HG03565 (cell line): Measurements from ENCODE around the gene PDZD2.
"Not testable (repeated sequence)": the region's sequence is repeated elsewhere in the genome, so short reads cannot be mapped to it uniquely, and the experiment has no call there.

ENCODE experiments used
- ATAC-seq: cut with Tn5 transposase; IDR thresholded peaks from one replicate; pipeline ENCODE4 v1.9.1; 2021; ENCODE audit warnings: mild to moderate bottlenecking, moderate library complexity; ENCODE audit not compliant: unreplicated experiment

PDZD2 gene

GRCh38 chr5:31995714-31996113 is 356.8 kb downstream of the PDZD2 start:
- no peak for ATAC-seq

DNA sequence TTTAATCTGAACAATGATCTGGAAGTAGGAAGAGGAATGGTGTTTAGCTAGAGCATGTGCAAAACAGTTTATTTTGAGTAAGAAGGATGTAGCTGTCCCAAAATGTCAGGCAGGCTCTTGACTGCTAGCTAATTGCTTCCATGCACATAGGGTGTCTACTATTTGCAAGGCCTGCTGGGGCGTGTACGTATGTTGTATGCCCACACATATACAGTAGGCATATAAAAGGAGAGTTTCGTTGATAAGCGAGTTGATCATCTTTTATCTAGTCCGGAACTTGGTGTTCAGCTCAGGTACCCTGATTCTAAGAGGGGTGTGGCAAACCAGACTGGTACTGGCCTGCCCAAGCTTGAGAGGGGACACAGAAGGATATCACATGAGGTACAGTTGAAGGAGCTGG is 358.0 kb downstream of the PDZD2 start:
- ATAC-seq: no peak

DNA sequence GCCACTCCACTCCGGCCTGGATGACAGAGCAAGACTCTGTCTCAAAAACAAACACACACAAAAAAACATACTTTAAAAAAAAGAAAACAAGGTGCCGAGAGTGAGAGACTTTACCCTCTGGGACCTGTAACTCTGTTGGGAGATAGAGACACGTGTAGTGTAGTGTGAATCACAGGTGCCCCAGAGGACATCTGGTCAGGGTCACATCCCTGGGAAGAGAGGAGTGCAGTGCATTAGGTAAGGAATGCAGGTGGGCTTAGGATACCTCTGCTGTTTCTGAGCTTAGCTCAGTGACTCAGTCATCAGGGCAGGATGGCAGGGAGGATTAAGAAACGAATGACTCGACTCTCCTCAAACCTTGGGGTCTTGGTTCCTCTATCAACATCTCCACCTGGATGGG is 360.5 kb downstream of the PDZD2 start:
- no peak for ATAC-seq

DNA sequence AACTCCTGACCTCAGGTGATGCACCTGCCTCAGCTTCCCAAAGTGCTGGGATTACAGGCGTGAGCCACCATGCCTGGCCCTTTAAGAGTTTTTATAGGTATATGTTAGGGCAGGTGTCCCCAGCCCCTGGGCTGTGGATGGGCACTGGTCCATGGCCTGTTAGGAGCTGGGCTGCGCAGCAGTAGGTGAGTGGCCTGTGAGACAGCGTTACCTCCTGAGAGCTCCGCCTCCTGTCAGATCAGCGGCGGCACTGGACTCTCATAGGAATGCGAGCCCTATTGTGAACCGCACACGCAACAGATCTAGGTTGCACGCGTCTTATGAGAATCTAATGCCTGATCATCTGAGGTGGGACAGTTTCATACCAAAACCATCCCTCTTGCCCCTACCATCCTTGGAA is 361.8 kb downstream of the PDZD2 start:
- no peak for ATAC-seq

- no peak for ATAC-seq
Measured at GRCh38 chr5:32001284-32001683, 362.4 kb downstream of the PDZD2 start.

- ATAC-seq: no peak
Measured at GRCh38 chr5:32001707-32002106, 362.8 kb downstream of the PDZD2 start.

- ATAC-seq: no peak
Measured at GRCh38 chr5:32002755-32003154, 363.8 kb downstream of the PDZD2 start.

- ATAC-seq: no peak
Measured at GRCh38 chr5:32003981-32004380, 365.1 kb downstream of the PDZD2 start.

DNA sequence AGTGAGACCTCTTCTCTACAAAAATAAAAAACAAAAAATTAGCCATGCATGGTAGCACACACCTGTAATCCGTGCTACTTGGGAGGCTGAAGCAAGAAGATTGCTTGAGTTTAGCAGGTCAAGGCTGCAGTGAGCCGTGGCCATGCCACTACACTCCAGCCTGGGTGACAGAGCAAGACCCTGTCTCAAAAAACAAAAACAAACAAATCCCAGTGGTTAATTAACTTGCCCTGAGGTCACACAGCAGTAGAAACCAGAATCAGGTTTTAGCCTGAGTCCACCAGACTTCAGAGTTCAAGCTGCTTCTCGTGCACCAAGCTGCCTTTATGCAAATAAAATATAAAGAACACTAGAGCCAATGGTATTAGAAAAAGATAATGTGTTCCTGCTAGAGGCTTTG is 365.5 kb downstream of the PDZD2 start:
- no peak for ATAC-seq

DNA sequence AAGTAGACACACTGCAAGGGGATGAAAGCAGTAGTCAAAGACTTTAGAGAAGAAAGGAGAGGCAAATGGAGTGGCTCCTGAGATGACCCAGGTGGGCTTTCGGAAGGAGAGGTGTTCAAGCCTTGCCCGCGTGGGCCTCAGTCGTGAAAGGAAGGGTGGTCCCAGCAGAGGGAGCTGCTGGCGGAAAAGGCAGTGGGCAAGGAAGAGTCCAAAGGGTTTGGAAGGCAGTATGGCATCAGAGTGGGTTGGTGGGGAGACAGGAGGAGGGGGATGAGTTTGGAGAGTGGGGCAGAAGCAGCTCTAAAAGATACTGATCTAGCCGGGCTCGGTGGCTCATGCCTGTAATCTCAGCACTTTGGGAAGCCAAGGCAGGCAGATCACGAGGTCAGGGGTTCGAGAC is 369.8 kb downstream of the PDZD2 start:
- no peak for ATAC-seq

DNA sequence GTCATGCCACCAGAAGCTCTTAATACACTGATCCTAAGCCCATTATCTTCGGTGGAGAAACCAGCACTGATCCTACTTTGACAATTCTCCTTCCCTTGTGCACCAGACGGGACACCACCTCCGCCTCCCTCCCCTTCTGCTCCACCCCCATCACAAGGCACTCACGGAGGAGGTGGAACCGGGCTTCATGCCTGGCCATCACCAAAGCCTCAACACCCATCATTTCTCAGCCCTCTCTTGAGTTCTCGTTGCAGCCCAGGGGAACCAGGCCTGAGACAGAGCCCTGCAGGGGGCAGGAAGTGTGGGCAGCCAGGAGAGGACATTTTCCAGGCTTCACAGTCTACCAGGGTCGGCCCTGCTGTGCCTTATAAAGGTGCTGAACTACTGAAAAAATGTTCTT is 374.7 kb downstream of the PDZD2 start:
- ATAC-seq: no peak

GRCh38 chr5:32014096-32014745 is 375.3 kb downstream of the PDZD2 start:
- ATAC-seq: no peak

- ATAC-seq: not testable (repeated sequence)
Measured at GRCh38 chr5:32015262-32015661, 376.3 kb downstream of the PDZD2 start.

DNA sequence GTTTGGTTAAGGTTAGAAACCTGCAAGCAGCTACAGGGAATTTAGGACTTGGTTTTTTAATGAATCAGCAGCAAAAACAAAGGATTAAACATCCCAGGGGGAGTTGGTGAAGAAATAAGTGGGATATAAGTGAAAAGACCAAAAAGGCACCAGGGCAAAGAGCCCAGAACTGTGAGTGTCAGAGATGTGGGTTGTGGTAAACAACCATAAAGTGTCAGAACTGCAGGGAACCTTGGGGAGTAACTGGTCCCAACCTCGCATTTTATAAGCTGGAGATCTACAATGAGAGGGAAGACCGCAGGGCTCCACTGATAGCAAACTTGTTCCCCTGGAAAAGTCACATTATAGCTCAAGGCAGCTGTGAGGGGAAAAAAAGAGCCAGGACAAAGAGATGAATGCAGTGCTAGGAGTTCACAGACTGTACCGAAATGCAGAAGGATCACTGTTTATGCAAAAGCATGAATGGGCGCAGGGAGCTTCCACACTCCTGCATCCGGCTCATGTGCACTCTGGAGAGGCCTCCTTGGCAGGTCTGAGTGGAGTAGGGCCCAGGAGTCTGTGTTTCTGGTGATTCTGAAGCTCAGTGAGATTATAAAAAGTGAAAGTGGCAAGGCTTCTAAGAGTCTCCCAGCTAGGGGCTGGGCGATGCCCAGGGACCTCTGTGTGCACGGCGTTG is 378.9 kb downstream of the PDZD2 start:
- no peak for ATAC-seq

DNA sequence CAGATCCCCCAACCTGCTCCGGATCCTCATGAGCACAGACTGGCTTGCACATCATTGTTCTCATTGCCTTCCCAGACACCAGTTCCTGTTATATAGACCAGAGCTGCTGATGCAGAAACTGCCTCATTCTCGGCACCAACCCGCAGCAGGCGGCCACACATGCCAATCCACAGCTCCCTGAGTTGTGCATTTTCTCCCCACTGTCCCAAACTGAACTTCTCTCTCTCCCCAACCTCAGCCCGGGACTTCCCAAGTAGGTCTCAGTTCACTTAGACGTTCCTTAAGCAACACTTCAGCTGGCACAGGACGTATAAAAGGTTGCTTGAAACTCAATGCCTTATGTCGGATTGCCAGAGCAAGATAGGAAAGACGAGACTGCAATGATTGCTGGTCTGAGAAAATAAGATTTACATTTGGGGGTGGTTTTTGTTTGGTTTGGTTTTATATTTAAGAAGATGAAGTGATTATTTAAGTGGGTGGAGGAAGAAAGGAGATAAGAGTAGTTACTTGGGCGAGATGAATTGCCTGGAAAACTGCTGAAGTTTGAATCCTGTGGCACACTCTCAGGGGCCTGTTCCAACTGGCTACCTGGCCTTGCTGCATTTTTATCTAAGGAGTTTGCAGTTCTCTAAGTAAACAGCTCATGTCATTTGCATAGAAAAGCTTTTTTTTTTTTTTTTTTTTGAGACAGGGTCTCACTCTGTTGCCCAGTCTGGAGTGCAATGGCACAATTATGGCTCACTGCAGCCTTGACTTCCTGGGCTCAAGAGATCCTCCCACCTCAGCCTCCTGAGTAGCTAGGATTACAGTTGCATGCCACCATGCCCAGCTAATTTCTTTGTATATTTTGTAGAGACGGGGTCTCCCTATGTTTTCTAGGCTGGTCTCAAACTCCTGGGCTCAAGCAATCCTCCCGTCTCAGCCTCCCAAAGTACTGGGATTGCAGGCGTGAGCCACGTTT is 379.8 kb downstream of the PDZD2 start:
- no peak for ATAC-seq

GRCh38 chr5:32020271-32020670 is 381.3 kb downstream of the PDZD2 start:
- ATAC-seq: peak; percentile 92

DNA sequence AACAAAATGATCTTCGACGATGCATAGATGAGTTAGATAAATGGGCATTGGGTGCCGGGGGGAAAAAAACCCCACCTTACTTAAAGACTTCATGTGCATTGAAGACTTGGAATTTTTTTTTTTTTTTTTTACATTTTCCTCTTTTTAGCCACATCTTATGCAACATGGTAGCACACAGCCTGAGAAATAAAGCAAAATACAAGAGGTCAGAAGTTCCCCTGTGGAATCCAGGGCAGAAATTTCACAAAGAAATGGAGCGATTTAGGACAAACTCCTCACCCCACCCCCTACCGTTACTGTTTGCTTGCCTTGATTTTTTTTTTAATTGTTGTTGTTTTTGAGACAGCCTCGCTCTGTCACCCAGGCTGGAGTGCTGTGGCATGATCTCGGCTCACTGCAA is 382.0 kb downstream of the PDZD2 start:
- ATAC-seq: no peak

- ATAC-seq: no peak
Measured at GRCh38 chr5:32021771-32022170, 382.8 kb downstream of the PDZD2 start.

GRCh38 chr5:32022638-32023037 is 383.7 kb downstream of the PDZD2 start:
- no peak for ATAC-seq

- ATAC-seq: no peak
Measured at GRCh38 chr5:32023816-32024215, 384.9 kb downstream of the PDZD2 start.

GRCh38 chr5:32024751-32025150 is 385.8 kb downstream of the PDZD2 start:
- no peak for ATAC-seq
